A549 (cell line): Measurements from ENCODE around the gene SATB2. TPM values are rescaled to one million over a fixed set of nuclear protein-coding genes. Genes with fewer than 3 reads are reported as not detected.

Source experiments
- ATAC-seq, 2 experiments: fragments of 200-7000 bp in 1 of 2; fragments of >200 bp in 1 of 2; cut with Nextera tagmentation in 1 of 2; cut with Tn5 transposase in 1 of 2; 3 replicates each; pipeline versions ENCODE4 v1.8.0 to v1.9.1; 2018 to 2020; ENCODE audit warnings: mild to moderate bottlenecking in 1 of 2, moderate library complexity in 1 of 2
- CTCF ChIA-PET: fragments of 300-600 bp; sonication (Branson Sonifier 250); formaldehyde crosslinking; extraction: SDS; loops from one replicate; lab custom pipeline; 2021; ENCODE audit warnings: antibody characterized with exemption, inconsistent platforms; lab: Yijun Ruan, JAX
- POLR2A ChIA-PET: fragments of 350-600 bp; formaldehyde crosslinking; extraction: SDS; loops from one replicate; lab custom pipeline; 2021; ENCODE audit warnings: antibody characterized with exemption, inconsistent platforms; lab: Yijun Ruan, JAX
- DNase-seq, 2 experiments: peaks; one replicate each; pipeline versions ENCODE4 v3.0.0 to v3.0.0-alpha.2; 2011 to 2016; ENCODE audit warnings: low read depth in 1 of 2, low spot score in 1 of 2
- FAIRE-seq: peaks from 2 replicates; lab custom pipeline; 2011; peaks lifted over from hg19 to GRCh38; lab: Jason Lieb, UNC
- H3K27ac ChIP-seq, 2 experiments: fragments of >200 bp; sonication (Bioruptor Twin); formaldehyde crosslinking; 3 replicates each; pipeline ENCODE4 v1.5.1; 2016 to 2017
- H3K4me1 ChIP-seq: fragments of >200 bp; sonication (Bioruptor Twin); formaldehyde crosslinking; 3 replicates; pipeline ENCODE4 v1.6.1; 2016
- H3K4me2 ChIP-seq: fragments of >200 bp; sonication (Bioruptor Twin); formaldehyde crosslinking; 3 replicates; pipeline ENCODE4 v1.6.1; 2016
- H3K4me3 ChIP-seq: fragments of >200 bp; sonication (Bioruptor Twin); formaldehyde crosslinking; 3 replicates; pipeline ENCODE4 v1.5.1; 2016
- H3K9me3 ChIP-seq: fragments of >200 bp; sonication (Bioruptor Twin); formaldehyde crosslinking; 3 replicates; pipeline ENCODE4 v1.6.1; 2016
- BHLHE40 ChIP-seq: IDR thresholded peaks from 2 replicates; pipeline ENCODE4 v1.6.1; 2012; ENCODE audit warnings: low read depth, low read length, inconsistent platforms
- CEBPB ChIP-seq, 2 experiments: fragments of >200 bp in 1 of 2; sonication (Bioruptor Twin) in 1 of 2; formaldehyde crosslinking in 1 of 2; IDR thresholded peaks; 2 replicates each; pipeline ENCODE4 v1.6.1; 2012 to 2016
- CHD4 ChIP-seq: fragments of 200-600 bp; sonication (generic); IDR thresholded peaks from 2 replicates; pipeline ENCODE4 v1.6.1; 2016; ENCODE audit warnings: antibody characterized with exemption, mild to moderate bottlenecking, borderline replicate concordance
- E2F6 ChIP-seq: IDR thresholded peaks from 2 replicates; pipeline ENCODE4 v1.6.1; 2012; ENCODE audit warnings: low read depth, borderline replicate concordance
- EHF ChIP-seq: fragments of 250-450 bp; sonication (Bioruptor Pico); IDR thresholded peaks from 2 replicates; pipeline ENCODE4 v1.5.0; 2020; ENCODE audit warnings: mild to moderate bottlenecking
- ELK1 ChIP-seq: fragments of 150-350 bp; IDR thresholded peaks from 2 replicates; pipeline ENCODE4 v1.6.1; 2014; ENCODE audit warnings: low read depth, mild to moderate bottlenecking, low read length
- EP300 ChIP-seq, 2 experiments: fragments of >200 bp; sonication (Bioruptor Twin); formaldehyde crosslinking; IDR thresholded peaks; 2 replicates in 1 of 2; 3 replicates in 1 of 2; pipeline ENCODE4 v1.6.1; 2016 to 2017
- FOSL2 ChIP-seq, 2 experiments: fragments of 450-650 bp in 1 of 2; fragments of >200 bp in 1 of 2; sonication (Bioruptor Twin) in 1 of 2; formaldehyde crosslinking; IDR thresholded peaks; 2 replicates each; pipeline versions ENCODE4 v1.5.0 to v1.6.1; 2016 to 2020; ENCODE audit warnings: mild to moderate bottlenecking in 1 of 2, moderate library complexity in 1 of 2
- FOXS1 ChIP-seq: fragments of 250-450 bp; sonication (Bioruptor Pico); IDR thresholded peaks from 2 replicates; pipeline ENCODE4 v1.5.0; 2020; ENCODE audit warnings: mild to moderate bottlenecking, moderate library complexity
- HEYL ChIP-seq: fragments of 250-450 bp; sonication (Bioruptor Pico); IDR thresholded peaks from 2 replicates; pipeline ENCODE4 v1.8.0; 2021; ENCODE audit warnings: mild to moderate bottlenecking, moderate library complexity
- HOXB13 ChIP-seq: fragments of 250-450 bp; sonication (Bioruptor Pico); IDR thresholded peaks from 2 replicates; pipeline ENCODE4 v1.5.0; 2020; ENCODE audit warnings: low read depth, mild to moderate bottlenecking, moderate library complexity
- JUNB ChIP-seq: fragments of >200 bp; sonication (Bioruptor Twin); formaldehyde crosslinking; IDR thresholded peaks from 2 replicates; pipeline ENCODE4 v1.6.1; 2016
- MAFK ChIP-seq: fragments of 450-650 bp; IDR thresholded peaks from 2 replicates; pipeline ENCODE4 v1.6.1; 2014; ENCODE audit not compliant: partially characterized antibody
- MAX ChIP-seq: IDR thresholded peaks from 2 replicates; pipeline ENCODE4 v1.6.1; 2012
- MAZ ChIP-seq: fragments of 150-350 bp; IDR thresholded peaks from 2 replicates; pipeline ENCODE4 v1.6.1; 2014; ENCODE audit warnings: antibody characterized with exemption, low read depth, low read length, borderline replicate concordance
- PHF8 ChIP-seq: fragments of 200-600 bp; sonication (generic); IDR thresholded peaks from 2 replicates; pipeline ENCODE4 v1.6.1; 2016; ENCODE audit warnings: low read depth, mild to moderate bottlenecking, antibody characterized with exemption, moderate library complexity, borderline replicate concordance
- POLR2A ChIP-seq: IDR thresholded peaks from 2 replicates; pipeline ENCODE4 v1.6.1; 2012; ENCODE audit warnings: mild to moderate bottlenecking, low read length
- POLR2AphosphoS2 ChIP-seq: conservative IDR thresholded peaks from 2 replicates; pipeline ENCODE4 v1.6.1; 2012; ENCODE audit warnings: low read length, improper control_type of control experiment, inconsistent platforms
- REST ChIP-seq: fragments of 200-600 bp; sonication (generic); IDR thresholded peaks from 2 replicates; pipeline ENCODE4 v1.6.1; 2016; ENCODE audit warnings: antibody characterized with exemption, mild to moderate bottlenecking, moderate library complexity
- SMC3 ChIP-seq: fragments of >200 bp; sonication (Bioruptor Twin); formaldehyde crosslinking; IDR thresholded peaks from 3 replicates; pipeline ENCODE4 v1.6.1; 2018; ENCODE audit warnings: inconsistent platforms
- SREBF2 ChIP-seq: fragments of 450-650 bp; IDR thresholded peaks from 2 replicates; pipeline ENCODE4 v1.6.1; 2014; ENCODE audit warnings: mild to moderate bottlenecking, moderate library complexity
- TP53 ChIP-seq: fragments of 250-450 bp; sonication (Bioruptor Pico); IDR thresholded peaks from 2 replicates; pipeline ENCODE4 v1.5.0; 2021; ENCODE audit warnings: mild to moderate bottlenecking, moderate library complexity
- ZC3H11A ChIP-seq: fragments of 450-650 bp; IDR thresholded peaks from 2 replicates; pipeline ENCODE4 v1.6.1; 2014; ENCODE audit warnings: antibody characterized with exemption, mild to moderate bottlenecking
- ZSCAN20 ChIP-seq: fragments of 250-450 bp; sonication (Bioruptor Pico); IDR thresholded peaks from 2 replicates; pipeline ENCODE4 v1.8.0; 2022; ENCODE audit warnings: mild to moderate bottlenecking, moderate library complexity
- WGBS: methylation state at CpG from one replicate; pipeline ENCODE4 v1.1.6; 2017; ENCODE audit errors: missing lambda C conversion rate; 5-methylcytosine and 5-hydroxymethylcytosine counted together
- polyA plus RNA-seq, 4 experiments: library from polyadenylated mRNA; depleted of rRNA in 3 of 4; stranded (reverse); fragments of >200 nt; fragmentation: RNase III in 1 of 4; extraction: RNeasy Plus Mini Kit Qiagen cat#74134 plus additional on column Dnase treatment in 1 of 4; gene quantifications; 2 replicates in 3 of 4; 3 replicates in 1 of 4; pipeline ENCODE4 v1.2.3, GENCODE V29; 2011 to 2017

Gene SATB2
- polyA plus RNA-seq, 2 of the 4 experiments (the other 2 are of a cell fraction) = 1.9 to 3.4 TPM

GRCh38 chr2:199310771-199311585, 146.8 kb downstream of the SATB2 start:
- H3K4me2 ChIP-seq = no peak overlapping the region
- no peak overlapping the region for H3K4me3 ChIP-seq
- no peak for DNase-seq
- no peaks in the 10 kb centered on the region for H3K4me1 ChIP-seq
- ChIA-PET CTCF (no interaction called here), POLR2A (no interaction called here)
- H3K9me3 ChIP-seq = no peaks in the 10 kb centered on the region
- H3K27ac ChIP-seq = no peak overlapping the region
- TF ChIP-seq PHF8 = no peak
- no peak for TF ChIP-seq MAX
- no peak for TF ChIP-seq SMC3
- no peak for TF ChIP-seq EHF
- no peak for TF ChIP-seq ZC3H11A
- no peak for TF ChIP-seq POLR2AphosphoS2
- TF ChIP-seq HOXB13 = no peak
- TF ChIP-seq POLR2A = no peak
- TF ChIP-seq BHLHE40 = no peak
- no peak for TF ChIP-seq CEBPB (IDR thresholded peaks at IDR 0.05)
- TF ChIP-seq REST = no peak
- TF ChIP-seq FOSL2 (IDR thresholded peaks at IDR 0.05) = no peak
- TF ChIP-seq FOSL2 (CRISPR knock-in tag; IDR thresholded peaks at IDR 0.05) = no peak
- TF ChIP-seq TP53 (CRISPR knock-in tag) = no peak
- no peak for TF ChIP-seq JUNB
- TF ChIP-seq, all 56 proteins: peak for 0
- no peak for FAIRE-seq
- WGBS = 93% methylated on average over 7 of the region's 7 CpGs
- ATAC-seq = no peak

GRCh38 chr2:199309973-199310372, 147.8 kb downstream of the SATB2 start:
- no peak overlapping the region for H3K4me3 ChIP-seq
- no peaks in the 10 kb centered on the region for H3K9me3 ChIP-seq
- H3K27ac ChIP-seq = no peak overlapping the region
- TF ChIP-seq CHD4 = no peak
- TF ChIP-seq E2F6 = no peak
- TF ChIP-seq ELK1 = no peak
- no peaks in the 10 kb centered on the region for H3K4me1 ChIP-seq
- ChIA-PET CTCF (no interaction called here), POLR2A (no interaction called here)
- no peak overlapping the region for H3K4me2 ChIP-seq
- no peak for ATAC-seq
- no peak for DNase-seq
- FAIRE-seq = no peak
- WGBS = 97% methylated on average over 6 of the region's 6 CpGs

- DNase-seq (no peak), FAIRE-seq (no peak), ATAC-seq (no peak)
- H3K9me3 ChIP-seq = no peaks in the 10 kb centered on the region
- TF ChIP-seq HEYL (CRISPR knock-in tag) = no peak
- no peak for TF ChIP-seq POLR2AphosphoS2
- TF ChIP-seq EHF = no peak
- TF ChIP-seq SREBF2 = no peak
- TF ChIP-seq ZSCAN20 (CRISPR knock-in tag) = no peak
- TF ChIP-seq MAZ = no peak
- TF ChIP-seq E2F6 = no peak
- no peak for TF ChIP-seq EP300 (IDR thresholded peaks at IDR 0.05)
- no peak for TF ChIP-seq MAFK
- TF ChIP-seq FOXS1 (CRISPR knock-in tag) = no peak
- 90% methylated on average over 4 of the region's 4 CpGs for WGBS
- CTCF ChIA-PET = no interaction called here
- H3K27ac ChIP-seq = no peak overlapping the region
- H3K4me3 ChIP-seq = no peak overlapping the region
- H3K4me1 ChIP-seq = no peaks in the 10 kb centered on the region
- H3K4me2 ChIP-seq = no peak overlapping the region
- POLR2A ChIA-PET = no interaction called here
Observed at GRCh38 chr2:199309411-199309810, 148.3 kb downstream of the SATB2 start.
